Liver (tissue), 9 donors: Measurements from ENCODE around the gene TUBB2A. TPM values are rescaled to one million over a fixed set of nuclear protein-coding genes. Genes with fewer than 3 reads are reported as not detected.

Experiments used
- DNase-seq: peaks from one replicate; pipeline ENCODE4 v3.0.0-alpha.2; 2017; ENCODE audit warnings: low spot score
- H3K27ac ChIP-seq, 2 donors: one replicate each; pipeline ENCODE4 v1.7.0; 2013; ENCODE audit warnings: inconsistent platforms in 2 of 2, low read length in 2 of 2, control low read depth in 1 of 2, low read depth in 1 of 2, mild to moderate bottlenecking in 1 of 2
- H3K27me3 ChIP-seq, 4 donors: one replicate each; pipeline versions ENCODE4 v1.6.1 to v1.7.0; 2013; ENCODE audit warnings: low read length in 3 of 4, inconsistent platforms in 1 of 4, mild to moderate bottlenecking in 1 of 4, moderate library complexity in 1 of 4; ENCODE audit not compliant: control insufficient read depth in 4 of 4, insufficient read depth in 4 of 4
- H3K36me3 ChIP-seq, 4 donors: one replicate each; pipeline versions ENCODE4 v1.6.1 to v1.7.0; 2013; ENCODE audit warnings: low read length in 3 of 4, mild to moderate bottlenecking in 3 of 4, low read depth in 1 of 4, moderate library complexity in 1 of 4; ENCODE audit not compliant: control insufficient read depth in 4 of 4, insufficient read depth in 3 of 4
- H3K4me1 ChIP-seq, 4 donors: one replicate each; pipeline versions ENCODE4 v1.6.1 to v1.7.0; 2013; ENCODE audit warnings: low read length in 3 of 4, mild to moderate bottlenecking in 3 of 4, moderate library complexity in 1 of 4; ENCODE audit not compliant: control insufficient read depth in 4 of 4, insufficient read depth in 4 of 4
- H3K4me3 ChIP-seq, 3 donors: one replicate each; pipeline versions ENCODE4 v1.6.1 to v1.7.0; 2013; ENCODE audit warnings: low read length in 3 of 3, control low read depth in 1 of 3, low read depth in 1 of 3, mild to moderate bottlenecking in 1 of 3
- H3K9ac ChIP-seq, 2 donors: one replicate each; pipeline ENCODE4 v1.7.0; 2013; ENCODE audit warnings: low read length in 2 of 2, mild to moderate bottlenecking in 2 of 2, moderate library complexity in 2 of 2, control low read depth in 1 of 2, low read depth in 1 of 2
- H3K9me3 ChIP-seq, 4 donors: one replicate each; pipeline versions ENCODE4 v1.6.1 to v1.7.0; 2013; ENCODE audit warnings: low read length in 3 of 4; ENCODE audit not compliant: control insufficient read depth in 4 of 4
- CTCF ChIP-seq: fragments of 150-350 bp; IDR thresholded peaks from 2 replicates; pipeline ENCODE4 v1.5.1; 2017; ENCODE audit warnings: improper control_type of control experiment, low read depth, low read length; ENCODE audit not compliant: missing input control
- FOXA1 ChIP-seq: IDR thresholded peaks from 2 replicates; pipeline ENCODE4 v1.6.1; 2016; ENCODE audit warnings: antibody characterized with exemption
- FOXA2 ChIP-seq: IDR thresholded peaks from 2 replicates; pipeline ENCODE4 v1.6.1; 2016; ENCODE audit warnings: antibody characterized with exemption
- GABPA ChIP-seq, 2 donors: IDR thresholded peaks in 1 of 2; conservative IDR thresholded peaks in 1 of 2; 2 replicates each; pipeline ENCODE4 v1.6.1; 2016; ENCODE audit warnings: antibody characterized with exemption in 2 of 2, mild to moderate bottlenecking in 1 of 2, moderate library complexity in 1 of 2
- HNF4A ChIP-seq, 2 donors: conservative IDR thresholded peaks; 2 replicates each; pipeline ENCODE4 v1.6.1; 2016; ENCODE audit warnings: antibody characterized with exemption in 2 of 2, mild to moderate bottlenecking in 2 of 2
- JUND ChIP-seq, 2 donors: IDR thresholded peaks; 2 replicates each; pipeline ENCODE4 v1.6.1; 2016; ENCODE audit warnings: antibody characterized with exemption in 2 of 2
- REST ChIP-seq: IDR thresholded peaks from 2 replicates; pipeline ENCODE4 v1.6.1; 2016; ENCODE audit warnings: antibody characterized with exemption, mild to moderate bottlenecking
- RXRA ChIP-seq, 2 donors: IDR thresholded peaks; 2 replicates each; pipeline ENCODE4 v1.6.1; 2017 to 2018; ENCODE audit warnings: antibody characterized with exemption in 2 of 2, mild to moderate bottlenecking in 1 of 2
- TAF1 ChIP-seq: conservative IDR thresholded peaks from 2 replicates; pipeline ENCODE4 v1.6.1; 2016; ENCODE audit warnings: antibody characterized with exemption, mild to moderate bottlenecking
- YY1 ChIP-seq: IDR thresholded peaks from 2 replicates; pipeline ENCODE4 v1.6.1; 2016; ENCODE audit warnings: antibody characterized with exemption, mild to moderate bottlenecking
- ZBTB33 ChIP-seq: IDR thresholded peaks from 2 replicates; pipeline ENCODE4 v1.6.1; 2016; ENCODE audit warnings: antibody characterized with exemption
- whole genome bisulfite sequencing: extraction: QIAGEN DNeasy Blood & Tissue Kit; methylation state at CpG from one replicate; pipeline ENCODE4 v1.1.7; 2013; 5-methylcytosine and 5-hydroxymethylcytosine counted together
- polyA plus RNA-seq, 2 donors: library from polyadenylated mRNA; stranded (reverse) in 1 of 2; unstranded in 1 of 2; fragments of 200-250 nt in 1 of 2; fragments of >200 nt in 1 of 2; fragmentation: Nextera tagmentation in 1 of 2; extraction: Ambion mirVana in 1 of 2; gene quantifications; one replicate each; pipeline versions ENCODE4 v1.2.1 to v1.2.3, GENCODE V29; 2013 to 2015
- total RNA-seq, 2 donors: library from RNA; depleted of rRNA; stranded (reverse); fragments of >200 nt; gene quantifications; one replicate each; pipeline ENCODE4 v1.2.3, GENCODE V29; 2014
- donor health status: healthy.
- donor health status: healthy.
- donor health status: healthy.
- donor health status: healthy.
- donor health status: healthy.

Gene TUBB2A
- total and polyA plus RNA-seq, 4 donors = 53.5 to 94.8 (median 88.1) TPM

- no peak for DNase-seq
- Histone ChIP-seq H3K4me3 (no peak overlapping the region), H3K36me3 (peaks cover 3 to 28% (median 16%) of the 10 kb centered on the region in 4 donors), H3K9me3 (no peaks in the 10 kb centered on the region), H3K27me3 (no peaks in the 10 kb centered on the region), H3K4me1 (peaks cover 3 to 27% (median 21%) of the 10 kb centered on the region in 4 donors), H3K9ac (no peak overlapping the region), H3K27ac (no peak overlapping the region)
- TF ChIP-seq HNF4A (conservative IDR thresholded peaks at IDR 0.05) (no peak), RXRA (IDR thresholded peaks at IDR 0.05) (no peak)
- 82% methylated on average over 6 of the region's 6 CpGs for WGBS
Observed at GRCh38 chr6:3143158-3143557, 14.2 kb downstream of the TUBB2A start.

GRCh38 chr6:3142536-3142935, 14.8 kb downstream of the TUBB2A start:
- Histone ChIP-seq H3K4me3 (no peak overlapping the region), H3K9ac (no peak overlapping the region), H3K36me3 (peaks cover 3 to 24% (median 11%) of the 10 kb centered on the region in 4 donors), H3K4me1 (peaks cover 6 to 33% (median 27%) of the 10 kb centered on the region in 4 donors), H3K27ac (no peak overlapping the region), H3K9me3 (no peaks in the 10 kb centered on the region), H3K27me3 (no peaks in the 10 kb centered on the region)
- no peak for DNase-seq
- TF ChIP-seq ZBTB33 (no peak), CTCF (no peak), RXRA (IDR thresholded peaks at IDR 0.05) (no peak), FOXA1 (no peak), YY1 (no peak), REST (no peak), GABPA (IDR thresholded peaks at IDR 0.05 in 1 of 2, conservative IDR thresholded peaks at IDR 0.05 in 1 of 2) (no peak), FOXA2 (no peak), JUND (IDR thresholded peaks at IDR 0.05) (no peak), TAF1 (no peak)
